H7 (cell line): Measurements from ENCODE around the gene CCDC106. TPM values are rescaled to one million over a fixed set of nuclear protein-coding genes. Genes with fewer than 3 reads are reported as not detected.

Experiments
- DNase-seq: peaks from one replicate; pipeline ENCODE4 v3.0.0; 2012
- H3K27me3 ChIP-seq: 2 replicates; pipeline ENCODE4 v1.6.0; 2011; ENCODE audit warnings: mild to moderate bottlenecking, low read length; ENCODE audit not compliant: control insufficient read depth, insufficient read depth
- H3K36me3 ChIP-seq: replicated peaks from 2 replicates; pipeline ENCODE4 v1.5.1; 2011; ENCODE audit warnings: low read length; ENCODE audit not compliant: control insufficient read depth, insufficient read depth
- H3K4me3 ChIP-seq: 2 replicates; pipeline ENCODE4 v1.5.1; 2011; ENCODE audit warnings: low read depth, mild to moderate bottlenecking, control low read depth, low read length, moderate library complexity; ENCODE audit not compliant: insufficient read depth
- total RNA-seq: library from RNA; depleted of rRNA; stranded (reverse); fragments of >200 nt; shearing (Covaris generic); gene quantifications from 2 replicates; pipeline ENCODE4 v1.2.3, GENCODE V29; 2014

The CCDC106 gene
- total RNA-seq, 1 experiment from 2014 or later, result 13.2 TPM

DNA sequence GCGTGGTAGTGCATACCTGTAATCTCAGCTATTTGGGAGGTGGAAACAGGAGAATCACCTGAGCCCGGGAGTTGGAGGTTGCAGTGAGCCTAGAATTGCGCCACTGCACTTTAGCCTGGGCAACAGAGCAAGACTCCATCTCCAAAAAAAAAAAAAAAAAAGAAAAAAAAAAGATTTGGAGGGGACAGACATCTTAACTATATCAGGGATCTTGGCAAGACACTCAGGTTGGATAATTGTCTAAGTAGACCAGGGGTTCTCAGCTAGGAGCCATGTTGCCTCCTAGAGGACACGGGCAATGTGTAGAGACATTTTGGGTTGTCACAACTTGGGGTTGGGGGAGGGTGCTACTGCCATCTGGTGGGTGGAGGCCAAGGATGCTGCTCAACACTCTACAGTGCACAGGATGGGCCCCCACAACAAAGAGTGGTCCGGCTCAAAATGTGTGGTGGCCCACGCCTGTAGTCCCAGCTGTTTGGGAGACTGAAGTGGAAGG is 9.1 kb upstream of the CCDC106 start:
- Histone ChIP-seq H3K27me3 (no peaks in the 10 kb centered on the region), H3K36me3 (no peaks in the 10 kb centered on the region; the same call in none of the 2 replicates), H3K4me3 (no peak overlapping the region)
- DNase-seq, result peak; percentile 69

DNA sequence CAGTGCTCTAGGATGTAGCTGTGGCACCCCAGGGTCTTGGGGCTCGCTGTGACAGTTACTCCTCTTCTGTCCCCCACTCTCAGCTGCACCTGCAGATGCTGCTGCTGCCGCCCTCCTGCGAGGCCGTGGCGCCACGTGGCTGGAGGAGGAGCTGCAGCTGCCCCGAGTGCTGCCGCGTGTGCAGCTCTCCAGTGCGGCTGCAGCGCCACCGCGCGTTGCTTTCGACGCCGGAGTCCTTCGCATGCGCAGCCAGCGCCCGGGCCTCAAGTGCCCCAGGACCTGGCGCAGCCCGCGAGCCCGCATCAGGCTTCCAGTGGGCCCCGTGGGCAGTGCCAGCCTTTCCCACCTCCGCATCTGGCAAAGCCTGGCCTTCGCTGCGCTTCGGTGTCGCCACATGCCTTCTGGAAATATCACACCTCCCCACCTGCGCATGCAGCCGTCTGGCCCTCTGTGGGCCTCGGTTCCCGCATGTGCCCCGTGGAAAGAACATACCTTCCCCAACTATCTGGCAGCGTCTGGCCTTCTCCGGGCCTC is 7.9 kb upstream of the CCDC106 start:
- Histone ChIP-seq H3K36me3 (peaks cover 5% of the 10 kb centered on the region), H3K4me3 (peak overlapping the region; percentile 81), H3K27me3 (no peaks in the 10 kb centered on the region)
- peak; percentile 76 for DNase-seq

DNA sequence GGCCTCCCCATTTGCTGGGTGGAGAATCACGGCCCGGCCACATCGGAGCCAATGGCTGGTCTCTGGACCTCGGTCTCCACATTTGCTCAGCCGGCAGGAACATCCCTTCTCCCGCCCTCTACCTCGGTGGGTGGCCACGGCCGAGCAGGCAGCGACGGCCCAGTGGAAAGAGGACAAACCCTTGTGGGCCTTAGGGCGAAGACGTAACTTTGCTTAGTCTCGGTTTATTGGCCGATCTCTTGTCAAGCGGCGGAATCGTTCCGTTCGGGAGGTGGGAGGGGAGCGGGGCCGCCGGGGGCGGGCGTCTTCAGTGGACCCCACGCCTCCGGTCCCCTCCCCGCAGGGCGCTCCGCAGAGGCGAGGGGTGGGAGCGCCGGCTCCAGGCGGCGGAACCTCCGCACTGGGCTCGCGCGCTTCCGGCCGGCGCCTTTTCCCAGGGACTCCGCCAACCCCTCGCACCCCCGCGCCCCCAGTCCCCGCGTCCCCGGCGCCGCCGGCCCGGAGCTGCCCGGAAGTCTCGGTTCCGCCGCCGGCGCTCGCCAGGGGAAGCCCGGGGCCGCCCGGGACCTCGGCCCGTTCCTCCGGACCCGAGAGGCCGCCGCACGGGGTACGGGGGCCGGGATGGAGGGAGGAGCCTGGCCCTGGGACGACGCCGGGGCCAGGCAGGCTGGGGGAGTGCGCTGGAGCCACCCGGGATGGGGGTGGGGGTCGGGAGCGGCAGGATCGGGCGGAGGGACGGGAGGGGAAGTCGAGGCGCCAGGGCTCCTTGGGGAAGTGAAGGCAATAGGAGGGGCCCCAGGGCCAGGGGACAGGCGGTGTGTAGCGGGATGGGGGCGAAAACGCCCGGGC is 7.2 kb upstream of the CCDC106 start, which contains the start of gene ZNF580:
Gene ZNF580 (plus strand): TSS at position 426 of the 849 bp plus-strand sequence. CDS start 1,507 bp downstream, outside the sequence.
- H3K27me3 ChIP-seq, result no peaks in the 10 kb centered on the region
- H3K36me3 ChIP-seq, result peaks cover 10% of the 10 kb centered on the region
- H3K4me3 ChIP-seq, result peak within 1 kb of the TSS; percentile 81
- peak; percentile 96 for DNase-seq

DNA sequence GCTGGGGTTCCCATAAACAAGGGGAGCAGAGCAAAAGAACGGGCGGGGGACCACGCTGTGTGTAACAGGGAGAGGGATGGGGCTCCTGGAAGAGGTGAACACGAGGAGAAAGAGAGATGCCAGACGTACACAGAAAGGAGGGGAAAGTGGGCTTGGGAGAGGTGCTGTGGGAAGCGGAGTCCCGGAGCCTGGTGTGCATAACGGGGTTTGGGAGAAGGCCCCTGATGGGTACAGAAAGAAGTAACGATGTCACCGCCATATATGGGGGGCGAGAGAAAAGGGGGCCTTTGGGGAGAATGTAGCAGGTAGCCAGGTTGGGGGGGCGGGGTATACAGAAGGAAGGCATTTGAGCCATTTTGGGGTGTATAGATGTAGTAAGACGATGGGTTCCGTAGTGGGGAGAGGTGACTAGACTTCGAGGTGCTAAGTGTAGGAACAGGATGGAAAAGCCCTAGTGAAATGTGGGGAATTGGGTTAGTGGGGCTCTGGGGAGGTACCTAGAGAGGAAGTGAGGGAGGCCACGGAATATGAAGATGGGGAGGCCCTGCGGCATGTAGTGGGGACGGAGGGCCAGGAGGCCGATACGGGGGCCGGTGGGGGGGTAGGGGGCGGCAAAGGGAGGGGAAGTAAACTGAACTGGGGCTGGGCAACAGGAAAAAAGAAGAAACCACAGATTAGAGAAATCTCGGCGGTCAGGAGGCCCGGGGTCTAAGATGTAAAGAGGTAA is 6.4 kb upstream of the CCDC106 start:
- H3K27me3 ChIP-seq, result no peaks in the 10 kb centered on the region
- peak; percentile 73 for DNase-seq
- H3K36me3 ChIP-seq, result peaks cover 10% of the 10 kb centered on the region
- peak overlapping the region; percentile 81 for H3K4me3 ChIP-seq

DNA sequence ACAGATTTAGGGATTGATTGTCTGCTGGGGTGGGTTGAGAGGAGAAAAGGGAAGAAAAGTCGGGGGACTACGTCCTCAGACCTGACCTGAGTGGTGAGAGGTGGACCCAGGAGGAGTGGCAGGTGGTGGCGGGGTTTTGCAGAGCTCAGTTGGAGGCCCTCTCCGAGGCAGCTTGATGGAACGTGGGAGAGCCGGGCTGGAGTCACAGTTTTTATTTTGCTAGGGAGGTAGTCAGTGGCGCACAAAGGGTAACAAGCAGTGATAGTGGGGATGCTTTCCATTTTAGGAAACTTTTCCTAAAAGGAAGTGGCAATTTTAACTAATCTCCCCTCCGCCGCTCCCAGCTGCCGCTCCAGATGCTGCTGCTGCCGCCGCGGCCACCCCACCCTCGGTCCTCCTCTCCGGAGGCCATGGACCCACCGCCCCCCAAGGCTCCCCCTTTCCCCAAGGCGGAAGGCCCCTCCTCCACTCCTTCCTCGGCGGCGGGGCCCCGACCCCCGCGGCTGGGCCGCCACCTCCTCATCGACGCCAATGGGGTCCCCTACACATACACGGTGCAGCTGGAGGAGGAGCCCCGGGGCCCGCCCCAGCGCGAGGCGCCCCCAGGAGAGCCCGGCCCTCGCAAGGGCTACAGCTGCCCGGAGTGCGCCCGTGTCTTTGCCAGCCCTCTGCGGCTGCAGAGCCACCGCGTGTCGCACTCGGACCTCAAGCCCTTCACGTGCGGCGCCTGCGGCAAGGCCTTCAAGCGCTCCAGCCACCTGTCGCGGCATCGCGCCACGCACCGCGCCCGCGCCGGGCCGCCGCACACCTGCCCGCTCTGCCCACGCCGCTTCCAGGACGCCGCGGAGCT is 5.6 kb upstream of the CCDC106 start:
- peak overlapping the region; percentile 81 for H3K4me3 ChIP-seq
- H3K36me3 ChIP-seq, result peaks cover 10% of the 10 kb centered on the region
- DNase-seq, result peak; percentile 87
- no peaks in the 10 kb centered on the region for H3K27me3 ChIP-seq

DNA sequence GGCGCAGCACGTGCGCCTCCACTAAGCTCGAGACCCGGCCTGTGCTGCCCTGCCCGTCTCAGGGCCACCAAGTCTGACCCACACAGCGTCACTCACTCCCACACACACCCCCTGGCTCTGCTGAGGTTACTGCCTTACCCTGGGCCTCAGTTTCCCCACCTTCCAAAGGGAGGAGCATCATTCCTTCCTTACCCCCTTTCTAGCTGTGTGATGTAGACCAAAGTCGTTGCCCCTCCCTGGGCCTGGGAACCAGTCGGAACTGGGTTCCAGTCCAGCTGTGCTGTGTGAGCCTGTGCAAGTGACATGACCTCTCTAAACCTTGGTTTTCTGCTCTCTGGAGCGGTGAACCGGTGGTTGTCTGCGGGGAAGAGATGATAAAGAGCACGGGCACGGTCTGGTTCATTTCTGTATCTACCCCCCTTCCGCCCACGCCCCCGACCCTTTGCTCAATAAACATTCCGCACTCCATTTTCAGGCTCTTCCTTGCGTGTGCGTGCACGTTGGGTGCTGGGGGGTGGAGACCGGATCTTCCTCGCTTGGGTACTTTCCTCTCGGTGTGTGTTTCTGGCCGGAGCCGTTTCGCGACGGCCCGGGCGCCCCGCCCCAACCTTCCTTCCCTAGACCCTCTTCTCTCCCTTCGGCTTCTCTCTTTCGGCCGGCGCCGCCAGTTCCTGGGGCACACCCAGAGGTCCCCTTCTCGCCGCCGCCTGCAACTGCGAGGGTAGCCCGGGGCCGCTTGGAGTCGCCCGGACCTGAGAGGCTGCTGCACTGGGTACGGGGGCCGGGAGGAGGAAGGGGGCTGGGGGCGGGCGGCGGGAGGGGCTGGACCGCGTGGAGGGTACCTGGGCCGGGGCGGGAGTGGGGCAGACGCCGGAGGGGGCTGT is 4.8 kb upstream of the CCDC106 start, which contains the start of gene ZNF581:
Gene ZNF581 (plus strand): TSS at position 647 of the 884 bp plus-strand sequence. CDS start 923 bp downstream, outside the sequence.
- no peaks in the 10 kb centered on the region for H3K27me3 ChIP-seq
- peak; percentile 96 for DNase-seq
- H3K36me3 ChIP-seq, result peaks cover 10% of the 10 kb centered on the region
- peak within 1 kb of the TSS; percentile 81 for H3K4me3 ChIP-seq

DNA sequence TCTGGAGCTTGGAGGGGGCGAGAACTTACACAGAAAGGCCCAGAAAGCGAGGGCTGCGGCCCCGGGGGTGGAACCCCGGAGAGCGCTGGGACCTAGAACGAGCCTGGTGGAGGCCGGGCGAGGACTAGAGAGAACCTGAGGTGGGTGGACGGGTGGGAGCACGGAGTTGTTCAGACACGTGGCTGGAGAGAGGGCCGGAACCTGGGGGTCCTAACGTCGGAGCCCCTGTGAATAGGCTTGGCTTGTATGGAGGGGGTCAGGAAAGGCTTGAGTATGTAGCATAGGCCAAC is 4.2 kb upstream of the CCDC106 start:
- DNase-seq, result no peak
- H3K36me3 ChIP-seq, result peaks cover 10% of the 10 kb centered on the region
- H3K27me3 ChIP-seq, result no peaks in the 10 kb centered on the region

DNA sequence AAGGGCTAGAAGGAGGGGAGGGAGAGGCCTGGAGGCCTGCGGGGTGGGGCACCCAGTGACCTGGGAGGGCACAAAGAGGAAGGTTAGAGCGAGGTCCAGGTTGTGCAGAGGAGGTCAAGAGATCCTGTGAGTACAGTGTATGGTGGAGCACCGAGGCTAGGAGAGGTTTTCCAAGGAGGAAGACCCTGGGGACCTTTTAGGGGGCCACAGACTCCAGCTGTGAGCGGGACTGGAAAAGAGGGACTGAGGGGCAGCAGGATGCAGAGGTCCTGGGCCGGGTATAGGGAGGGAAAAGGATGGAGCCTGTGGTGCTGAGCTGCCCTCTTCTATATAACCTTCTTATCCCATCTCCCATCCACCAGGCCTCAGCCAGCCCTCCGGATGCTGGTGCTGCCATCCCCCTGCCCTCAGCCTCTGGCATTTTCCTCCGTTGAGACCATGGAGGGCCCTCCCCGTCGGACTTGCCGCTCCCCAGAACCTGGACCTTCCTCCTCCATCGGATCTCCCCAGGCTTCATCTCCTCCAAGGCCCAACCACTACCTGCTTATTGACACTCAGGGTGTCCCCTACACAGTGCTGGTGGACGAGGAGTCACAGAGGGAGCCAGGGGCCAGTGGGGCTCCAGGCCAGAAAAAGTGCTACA is 3.7 kb upstream of the CCDC106 start:
- no peaks in the 10 kb centered on the region for H3K27me3 ChIP-seq
- DNase-seq, result no peak

More for the DNA sequence above, 4.2 kb upstream of the CCDC106 start:
- peak overlapping the region; percentile 81 for H3K4me3 ChIP-seq

DNA sequence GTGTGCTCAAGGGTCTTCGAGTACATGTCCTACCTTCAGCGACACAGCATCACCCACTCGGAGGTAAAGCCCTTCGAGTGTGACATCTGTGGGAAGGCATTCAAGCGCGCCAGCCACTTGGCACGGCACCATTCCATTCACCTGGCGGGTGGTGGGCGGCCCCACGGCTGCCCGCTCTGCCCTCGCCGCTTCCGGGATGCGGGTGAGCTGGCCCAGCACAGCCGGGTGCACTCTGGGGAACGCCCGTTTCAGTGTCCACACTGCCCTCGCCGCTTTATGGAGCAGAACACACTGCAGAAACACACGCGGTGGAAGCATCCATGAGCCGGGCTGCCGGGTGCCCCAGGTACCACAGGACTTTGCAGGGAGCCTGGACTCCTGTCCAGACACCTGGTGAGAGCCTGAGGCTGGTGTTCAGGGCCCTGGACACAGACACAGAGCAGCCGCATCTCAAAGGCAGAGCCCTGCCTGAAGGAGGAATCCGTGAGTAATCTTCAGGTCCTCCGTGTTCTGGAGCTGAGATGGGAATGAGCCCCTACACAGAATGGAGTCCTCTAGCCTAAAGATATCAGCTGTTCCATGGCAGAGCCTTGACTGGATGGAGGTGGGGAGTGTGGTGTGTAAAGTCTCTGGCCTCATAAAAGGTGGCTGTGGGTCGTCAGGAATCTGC is 3.0 kb upstream of the CCDC106 start:
- Histone ChIP-seq H3K4me3 (no peak overlapping the region), H3K27me3 (no peaks in the 10 kb centered on the region), H3K36me3 (peaks cover 10% of the 10 kb centered on the region)
- no peak for DNase-seq

More for the DNA sequence above, 3.7 kb upstream of the CCDC106 start:
- Histone ChIP-seq H3K36me3 (peaks cover 10% of the 10 kb centered on the region), H3K4me3 (peak overlapping the region; percentile 81)

DNA sequence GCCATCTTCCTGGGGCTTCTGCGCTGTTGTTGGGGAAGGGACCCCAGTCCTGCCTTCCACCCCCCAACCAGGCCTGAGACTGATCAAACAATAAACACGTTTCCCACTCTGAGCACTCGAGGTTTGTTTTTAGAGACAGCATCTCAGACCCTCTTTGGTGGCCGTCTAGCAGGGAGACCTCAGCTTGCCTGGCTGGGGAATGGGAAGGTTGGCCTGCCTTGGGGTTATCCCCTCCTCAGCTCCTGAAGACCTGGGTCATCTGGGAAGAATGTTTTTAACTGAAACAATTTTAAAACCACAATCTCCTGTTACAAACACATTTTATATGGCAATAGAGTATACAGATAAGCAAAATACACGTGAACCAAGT is 2.5 kb upstream of the CCDC106 start:
- peaks cover 10% of the 10 kb centered on the region for H3K36me3 ChIP-seq
- H3K27me3 ChIP-seq, result no peaks in the 10 kb centered on the region
- DNase-seq, result no peak
- no peak overlapping the region for H3K4me3 ChIP-seq

DNA sequence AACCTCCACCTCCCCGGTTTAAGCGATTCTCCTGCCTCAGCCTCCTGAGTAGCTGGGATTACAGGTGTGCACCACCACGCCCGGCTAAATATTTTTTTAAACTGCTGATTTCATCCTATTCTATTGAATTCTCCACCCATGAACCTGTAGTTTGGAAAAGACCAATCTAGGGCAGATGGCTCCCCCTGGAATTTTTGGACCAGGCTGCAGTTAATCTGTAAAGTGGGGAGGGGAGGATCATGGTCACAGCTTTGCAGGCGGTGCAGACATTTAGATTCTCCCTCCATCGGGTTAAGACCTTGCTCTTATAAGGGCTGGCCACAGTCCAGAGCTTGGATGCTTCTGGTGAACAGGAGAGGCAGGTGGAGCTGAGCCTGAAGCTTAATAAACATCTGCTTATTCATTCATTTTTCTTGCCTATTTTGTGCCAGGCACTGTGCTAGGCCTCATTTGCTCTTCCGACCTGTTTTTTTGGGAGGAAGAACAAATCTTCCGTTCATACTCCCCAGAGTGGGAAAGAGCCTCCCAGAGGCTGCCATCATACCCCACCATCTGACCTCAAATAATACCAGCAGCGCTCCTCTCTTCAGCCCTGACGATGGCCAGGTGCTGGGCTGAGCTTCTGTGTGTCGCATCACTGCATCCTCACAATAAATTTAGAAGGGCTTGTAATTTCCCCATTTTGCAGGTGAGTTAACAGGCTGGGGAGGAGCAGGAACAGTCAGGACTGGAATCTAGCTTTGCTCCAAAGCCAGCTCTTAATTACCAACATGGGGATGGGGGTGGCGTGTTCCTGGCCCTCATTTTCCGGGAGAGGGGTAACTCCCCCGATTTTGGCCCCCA is 902 bp upstream of the CCDC106 start:
- peak; percentile 66 for DNase-seq
- Histone ChIP-seq H3K36me3 (peaks cover 10% of the 10 kb centered on the region), H3K4me3 (peak overlapping the region; percentile 81), H3K27me3 (no peaks in the 10 kb centered on the region)
